ENCODE data around the gene DOCK11.
A peak's percentile ranks its signal among the peaks of the same experiment; 100 is the strongest.

Gene DOCK11

GRCh38 chrX:118530219-118530911 is 34.8 kb downstream of the DOCK11 start:
- Histone ChIP-seq H3K9ac (ENCODE audit: low read depth, low read length) (no peak overlapping the region), H3K79me2 (ENCODE audit: insufficient read depth, low read length) (peaks cover 57% of the 10 kb centered on the region), H3K4me3 (ENCODE audit: low read depth in 1 of 2, low read length in 2 of 2) (no peak overlapping the region), H3K36me3 (ENCODE audit: insufficient read depth, low read length) (no peaks in the 10 kb centered on the region), H3K27me3 (ENCODE audit: insufficient read depth, low read length, poor library complexity) (no peaks in the 10 kb centered on the region), H2AFZ (ENCODE audit: low read depth, low read length) (no peak overlapping the region), H3K4me1 (ENCODE audit: insufficient read depth, low read length) (peaks cover 27% of the 10 kb centered on the region), H3K27ac (ENCODE audit: low read length) (peak overlapping the region; percentile 32; the same call in 1 of the 2 replicates), H4K20me1 (ENCODE audit: insufficient read depth, low read length) (no peaks in the 10 kb centered on the region), H3K9me3 (ENCODE audit: insufficient read depth, low read length, severe bottlenecking) (no peaks in the 10 kb centered on the region), H3K4me2 (ENCODE audit: insufficient read depth, low read length) (no peak overlapping the region)
- TF ChIP-seq EZH2 (IDR thresholded peaks at IDR 0.05; ENCODE audit: borderline replicate concordance, low read depth, low read length, severe bottlenecking) (no peak), CTCF (IDR thresholded peaks at IDR 0.05; ENCODE audit: borderline replicate concordance, extremely low read depth, low read length, poor library complexity, severe bottlenecking) (no peak)
- ATAC-seq (ENCODE audit: insufficient read depth, low read depth) = no peak
- no peak for DNase-seq

- Histone ChIP-seq H2AFZ (ENCODE audit: low read depth, low read length) (no peak overlapping the region), H3K9me3 (ENCODE audit: insufficient read depth, low read length, severe bottlenecking) (no peaks in the 10 kb centered on the region), H3K79me2 (ENCODE audit: insufficient read depth, low read length) (peaks cover 61% of the 10 kb centered on the region), H3K36me3 (ENCODE audit: insufficient read depth, low read length) (no peaks in the 10 kb centered on the region), H3K4me2 (ENCODE audit: insufficient read depth, low read length) (no peak overlapping the region), H4K20me1 (ENCODE audit: insufficient read depth, low read length) (no peaks in the 10 kb centered on the region), H3K27ac (ENCODE audit: low read length) (no peak overlapping the region), H3K4me3 (ENCODE audit: low read depth in 1 of 2, low read length in 2 of 2) (no peak overlapping the region), H3K9ac (ENCODE audit: low read depth, low read length) (no peak overlapping the region), H3K4me1 (ENCODE audit: insufficient read depth, low read length) (peaks cover 8% of the 10 kb centered on the region; the same call in 1 of the 2 replicates), H3K27me3 (ENCODE audit: insufficient read depth, low read length, poor library complexity) (no peaks in the 10 kb centered on the region)
- ATAC-seq (ENCODE audit: insufficient read depth, low read depth) = no peak
- TF ChIP-seq EZH2 (IDR thresholded peaks at IDR 0.05; ENCODE audit: borderline replicate concordance, low read depth, low read length, severe bottlenecking) (no peak), CTCF (IDR thresholded peaks at IDR 0.05; ENCODE audit: borderline replicate concordance, extremely low read depth, low read length, poor library complexity, severe bottlenecking) (no peak)
- DNase-seq = no peak
Measured at GRCh38 chrX:118534716-118535493, 39.3 kb downstream of the DOCK11 start.

GRCh38 chrX:118536204-118536603 is 40.6 kb downstream of the DOCK11 start:
- H3K4me2 ChIP-seq (ENCODE audit: insufficient read depth, low read length) = no peak overlapping the region
- H3K27ac ChIP-seq (ENCODE audit: low read length) = no peak overlapping the region
- H2AFZ ChIP-seq (ENCODE audit: low read depth, low read length) = no peak overlapping the region

More at GRCh38 chrX:118536204-118536603, 40.6 kb downstream of the DOCK11 start:
- ATAC-seq (ENCODE audit: insufficient read depth, low read depth) (no peak), DNase-seq (no peak)
- Histone ChIP-seq H3K27me3 (ENCODE audit: insufficient read depth, low read length, poor library complexity) (no peaks in the 10 kb centered on the region), H3K4me3 (ENCODE audit: low read depth in 1 of 2, low read length in 2 of 2) (no peak overlapping the region), H4K20me1 (ENCODE audit: insufficient read depth, low read length) (no peaks in the 10 kb centered on the region), H3K79me2 (ENCODE audit: insufficient read depth, low read length) (peaks cover 50% of the 10 kb centered on the region; the same call in 1 of the 2 replicates), H3K9me3 (ENCODE audit: insufficient read depth, low read length, severe bottlenecking) (no peaks in the 10 kb centered on the region), H3K36me3 (ENCODE audit: insufficient read depth, low read length) (no peaks in the 10 kb centered on the region), H3K4me1 (ENCODE audit: insufficient read depth, low read length) (no peaks in the 10 kb centered on the region), H3K9ac (ENCODE audit: low read depth, low read length) (no peak overlapping the region)
- TF ChIP-seq CTCF (IDR thresholded peaks at IDR 0.05; ENCODE audit: borderline replicate concordance, extremely low read depth, low read length, poor library complexity, severe bottlenecking) (no peak), EZH2 (IDR thresholded peaks at IDR 0.05; ENCODE audit: borderline replicate concordance, low read depth, low read length, severe bottlenecking) (no peak)

All from DND-41 (cell line).